Vagina (tissue), 2 donors: ENCODE data around the gene GPR158.

Experiments
- CTCF ChIP-seq, 3 experiments: fragments of 450-650 bp in 2 of 3; fragments of 200-600 bp in 1 of 3; sonication (generic) in 1 of 3; IDR thresholded peaks; one replicate each; pipeline ENCODE4 v1.5.1; 2017 to 2019; ENCODE audit warnings: antibody characterized with exemption in 3 of 3, mild to moderate bottlenecking in 2 of 3, moderate library complexity in 2 of 3
- POLR2A ChIP-seq, 2 donors: fragments of 450-650 bp; IDR thresholded peaks; one replicate each; pipeline ENCODE4 v1.6.1; 2017; ENCODE audit warnings: antibody characterized with exemption in 2 of 2, mild to moderate bottlenecking in 2 of 2, moderate library complexity in 2 of 2
- POLR2AphosphoS5 ChIP-seq, 2 donors: sonication (generic); formaldehyde crosslinking; IDR thresholded peaks; one replicate each; pipeline ENCODE4 v1.9.0; 2017; ENCODE audit warnings: antibody characterized with exemption in 2 of 2, mild to moderate bottlenecking in 2 of 2, low read depth in 1 of 2; ENCODE audit not compliant: insufficient read depth in 1 of 2

GRCh38 chr10:25308278-25308677, 133.5 kb downstream of the GPR158 start:
- TF ChIP-seq CTCF (IDR thresholded peaks at IDR 0.05) = no peak
- no peak for TF ChIP-seq POLR2AphosphoS5 (IDR thresholded peaks at IDR 0.05; ENCODE audit: insufficient read depth in 1 of 2, low read depth in 1 of 2)
- TF ChIP-seq POLR2A (IDR thresholded peaks at IDR 0.05) = no peak
